HEK293 (cell line): Measurements from ENCODE around the gene NR1H2.
A peak's percentile ranks its signal among the peaks of the same experiment; 100 is the strongest.

Experiments
- CTCF ChIP-seq: fragments of 450-650 bp; formaldehyde crosslinking; IDR thresholded peaks from 2 replicates; pipeline ENCODE4 v1.5.1; 2016; ENCODE audit warnings: missing biosample characterization, missing genetic modification characterization
- KLF16 ChIP-seq: fragments of 450-650 bp; formaldehyde crosslinking; IDR thresholded peaks from 2 replicates; pipeline ENCODE4 v1.5.1; 2017; ENCODE audit warnings: missing biosample characterization, missing genetic modification characterization
- SETDB1 ChIP-seq: IDR thresholded peaks from one replicate; pipeline ENCODE4 v1.6.1; 2017; ENCODE audit warnings: mild to moderate bottlenecking, low read length, moderate library complexity, mixed read lengths; ENCODE audit not compliant: insufficient read length
- SP3 ChIP-seq: fragments of 450-650 bp; formaldehyde crosslinking; IDR thresholded peaks from 2 replicates; pipeline ENCODE4 v1.5.1; 2016; ENCODE audit warnings: missing biosample characterization, missing genetic modification characterization
- SP7 ChIP-seq: fragments of 450-650 bp; formaldehyde crosslinking; IDR thresholded peaks from 2 replicates; pipeline ENCODE4 v1.5.1; 2016; ENCODE audit warnings: missing biosample characterization, missing genetic modification characterization
- YY2 ChIP-seq: fragments of 450-650 bp; formaldehyde crosslinking; IDR thresholded peaks from 2 replicates; pipeline ENCODE4 v1.5.1; 2016; ENCODE audit warnings: missing biosample characterization, missing genetic modification characterization
- ZNF398 ChIP-seq: fragments of 450-650 bp; formaldehyde crosslinking; IDR thresholded peaks from 2 replicates; pipeline ENCODE4 v1.5.1; 2017; ENCODE audit warnings: missing biosample characterization, missing genetic modification characterization
- ZNF585B ChIP-seq: fragments of 450-650 bp; formaldehyde crosslinking; IDR thresholded peaks from 2 replicates; pipeline ENCODE4 v1.5.1; 2016; ENCODE audit warnings: missing biosample characterization, missing genetic modification characterization
- ZSCAN16 ChIP-seq: fragments of 450-650 bp; formaldehyde crosslinking; IDR thresholded peaks from 2 replicates; pipeline ENCODE4 v1.5.1; 2016; ENCODE audit warnings: missing biosample characterization, missing genetic modification characterization
- TF ChIP-seq, protein P1 (sequence below): fragments of 450-650 bp; formaldehyde crosslinking; IDR thresholded peaks from 2 replicates; pipeline ENCODE4 v1.5.1; 2016; ENCODE audit warnings: missing biosample characterization, missing genetic modification characterization

GRCh38 chr19:50432221-50433028 is 56.2 kb downstream of the NR1H2 start, which contains the start of gene MYBPC2:
- TF ChIP-seq CTCF (tag by site-specific recombination) (no peak), ZNF398 (tag by site-specific recombination) (peak; percentile 41; the same call in 1 of the 2 replicates), KLF16 (tag by site-specific recombination) (peak; percentile 49; the same call in 1 of the 2 replicates), SETDB1 (no peak), ZNF585B (tag by site-specific recombination) (no peak), ZSCAN16 (tag by site-specific recombination) (no peak), SP3 (tag by site-specific recombination) (no peak), SP7 (tag by site-specific recombination) (no peak), YY2 (tag by site-specific recombination) (no peak)
- TF ChIP-seq, protein P1, sequence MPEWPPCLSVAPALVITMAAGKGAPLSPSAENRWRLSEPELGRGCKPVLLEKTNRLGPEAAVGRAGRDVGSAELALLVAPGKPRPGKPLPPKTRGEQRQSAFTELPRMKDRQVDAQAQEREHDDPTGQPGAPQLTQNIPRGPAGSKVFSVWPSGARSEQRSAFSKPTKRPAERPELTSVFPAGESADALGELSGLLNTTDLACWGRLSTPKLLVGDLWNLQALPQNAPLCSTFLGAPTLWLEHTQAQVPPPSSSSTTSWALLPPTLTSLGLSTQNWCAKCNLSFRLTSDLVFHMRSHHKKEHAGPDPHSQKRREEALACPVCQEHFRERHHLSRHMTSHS = no peak
